ENCODE results near the gene KRTCAP2.

- no peak for TF ChIP-seq CTCF (IDR thresholded peaks at IDR 0.05)
- TF ChIP-seq POLR2A (IDR thresholded peaks at IDR 0.05) = no peak
Observed at GRCh38 chr1:155219592-155220031, 46.5 kb upstream of the KRTCAP2 start.
